ENCODE results near the gene PLA2G4D.

PLA2G4D gene

DNA sequence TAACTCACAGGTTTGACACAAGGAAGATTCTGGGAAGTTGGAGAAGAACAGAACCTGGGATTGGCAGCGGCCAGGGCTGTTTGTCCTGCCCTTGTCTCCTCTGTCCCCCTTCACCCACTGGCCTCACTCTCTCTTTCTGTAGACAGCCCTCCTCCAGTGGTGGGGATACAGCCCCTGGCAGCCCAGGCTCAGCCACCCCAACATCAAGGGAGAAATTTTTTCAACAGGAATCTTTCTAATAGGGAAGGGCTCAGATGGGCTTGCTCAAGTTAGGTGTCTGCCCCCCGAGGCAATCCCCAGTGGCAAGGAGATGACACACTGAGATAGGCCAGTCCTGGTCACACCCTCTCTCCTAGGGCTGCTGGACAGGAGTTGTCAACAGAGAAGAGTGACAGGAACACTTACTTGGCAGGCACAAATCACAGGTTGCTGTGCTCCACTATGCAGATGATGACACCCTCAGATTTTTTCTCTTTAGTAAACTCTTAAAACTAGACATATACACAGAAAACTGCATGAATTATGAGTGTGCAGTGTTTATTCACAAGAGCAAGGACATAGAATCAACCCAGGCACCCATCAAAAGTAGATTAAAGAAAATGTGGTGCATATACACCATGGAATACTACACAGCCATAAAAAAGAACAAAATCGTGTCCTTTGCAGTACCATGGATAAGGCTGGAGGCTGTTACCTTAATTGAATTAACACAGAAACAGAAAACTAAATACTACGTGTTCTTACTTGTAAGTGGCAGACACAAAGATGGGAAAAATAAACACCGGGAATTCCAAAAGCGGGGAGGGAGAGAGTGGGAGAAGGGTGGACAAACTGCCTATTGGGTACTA lies 36.3 kb downstream of the PLA2G4D start:
- Histone ChIP-seq H3K27me3 (ENCODE audit: control insufficient read depth, insufficient read depth, low read length) (peaks cover 4% of the 10 kb centered on the region), H3K9me3 (ENCODE audit: control insufficient read depth, insufficient read depth, low read length) (no peaks in the 10 kb centered on the region), H3K4me3 (ENCODE audit: low read depth, low read length) (peak overlapping the region; percentile 48), H3K4me1 (ENCODE audit: control insufficient read depth, insufficient read depth, low read length) (peaks cover 5% of the 10 kb centered on the region), H3K9ac (ENCODE audit: low read depth, low read length) (no peak overlapping the region), H3K36me3 (ENCODE audit: control insufficient read depth, insufficient read depth, low read length) (no peaks in the 10 kb centered on the region)

DNA sequence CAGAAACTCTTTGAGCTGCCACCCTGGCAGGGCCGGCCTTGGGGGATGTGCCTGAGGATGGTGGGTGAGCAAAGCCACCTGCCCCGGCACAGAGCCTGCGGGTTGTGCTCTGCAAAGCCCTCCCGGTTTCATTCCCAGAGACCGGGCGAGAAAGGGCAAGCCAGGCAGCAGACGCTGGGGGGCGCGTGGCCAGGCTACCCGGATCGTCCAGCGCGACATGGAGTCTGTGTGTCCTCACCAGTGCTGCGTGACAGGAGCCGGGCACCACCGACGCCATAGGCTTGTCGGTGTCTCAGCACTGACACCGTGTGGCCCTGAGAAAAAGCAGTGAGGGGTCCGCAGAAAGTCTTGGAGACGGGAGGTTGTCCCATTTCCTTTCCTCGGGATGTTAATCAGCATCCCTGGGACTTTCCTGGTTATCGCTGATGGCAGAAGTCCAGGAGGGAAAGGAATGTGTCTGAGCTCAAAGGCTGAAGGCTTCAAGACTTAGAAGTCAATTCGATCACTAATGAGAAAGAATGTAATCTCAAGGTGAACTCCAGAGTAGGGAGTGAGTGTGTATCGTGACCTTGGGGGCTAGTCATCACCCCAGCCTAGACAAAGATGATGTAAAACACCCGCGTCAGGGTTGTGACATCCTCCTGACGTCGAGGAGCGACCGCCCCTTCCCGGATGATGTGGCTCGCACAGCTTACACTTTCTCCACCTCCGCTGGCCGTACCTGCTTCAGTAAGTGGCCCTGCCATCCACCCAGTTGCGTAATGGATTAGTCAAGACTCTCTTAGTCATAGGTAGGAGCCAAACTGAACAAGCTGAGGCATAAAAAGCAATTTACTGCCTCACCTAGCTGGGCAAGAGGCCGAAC lies 37.2 kb downstream of the PLA2G4D start:
- H3K4me3 ChIP-seq (ENCODE audit: low read depth, low read length): peak overlapping the region; percentile 48
- no peaks in the 10 kb centered on the region for H3K36me3 ChIP-seq (ENCODE audit: control insufficient read depth, insufficient read depth, low read length)
- H3K9ac ChIP-seq (ENCODE audit: low read depth, low read length): no peak overlapping the region
- H3K27me3 ChIP-seq (ENCODE audit: control insufficient read depth, insufficient read depth, low read length): peaks cover 4% of the 10 kb centered on the region
- H3K4me1 ChIP-seq (ENCODE audit: control insufficient read depth, insufficient read depth, low read length): peaks cover 5% of the 10 kb centered on the region
- no peaks in the 10 kb centered on the region for H3K9me3 ChIP-seq (ENCODE audit: control insufficient read depth, insufficient read depth, low read length)

DNA sequence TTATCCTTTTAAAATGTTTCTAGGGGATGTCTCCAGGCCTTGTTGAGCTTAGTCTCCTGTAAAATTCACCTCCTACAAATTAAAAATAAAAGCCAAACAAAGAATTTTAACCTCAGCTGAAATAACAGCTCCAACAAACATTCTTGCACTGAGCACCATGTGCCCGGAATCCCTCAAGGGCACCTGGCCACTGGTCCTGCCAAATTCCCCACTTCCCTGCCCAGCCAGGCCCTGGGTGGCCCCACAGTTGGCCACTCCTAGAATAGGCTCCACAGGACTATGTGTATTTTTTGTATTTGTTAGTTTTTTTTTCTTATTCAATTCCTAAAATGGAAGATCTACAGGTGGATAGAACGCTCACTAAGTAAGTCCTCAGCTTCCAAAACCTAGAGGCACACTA lies 40.4 kb downstream of the PLA2G4D start:
- no peak overlapping the region for H3K4me3 ChIP-seq (ENCODE audit: low read depth, low read length)
- H3K36me3 ChIP-seq (ENCODE audit: control insufficient read depth, insufficient read depth, low read length): no peaks in the 10 kb centered on the region
- H3K4me1 ChIP-seq (ENCODE audit: control insufficient read depth, insufficient read depth, low read length): peaks cover 5% of the 10 kb centered on the region
- H3K9me3 ChIP-seq (ENCODE audit: control insufficient read depth, insufficient read depth, low read length): no peaks in the 10 kb centered on the region
- H3K27me3 ChIP-seq (ENCODE audit: control insufficient read depth, insufficient read depth, low read length): peaks cover 4% of the 10 kb centered on the region
- H3K9ac ChIP-seq (ENCODE audit: low read depth, low read length): no peak overlapping the region

DNA sequence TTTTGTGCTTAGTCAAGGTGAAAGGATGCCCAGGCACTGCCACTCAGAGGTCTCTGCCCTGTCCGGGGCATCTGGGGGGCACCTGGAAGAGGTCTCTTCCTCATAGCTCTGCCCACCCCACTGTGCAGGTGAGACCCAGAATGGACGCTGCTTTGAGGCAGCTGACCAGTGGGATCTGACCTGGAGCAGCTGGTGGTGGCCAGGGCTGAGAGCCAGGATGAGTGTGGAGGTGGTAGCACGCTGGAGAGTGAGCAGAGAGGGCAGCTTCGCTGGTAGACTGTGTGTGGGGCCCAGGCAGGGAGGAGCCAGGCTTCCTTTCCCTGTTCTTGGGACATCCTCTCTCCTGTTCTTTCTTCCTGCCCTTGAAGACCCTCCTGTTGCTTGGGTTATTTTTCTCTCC lies 41.4 kb downstream of the PLA2G4D start:
- peaks cover 4% of the 10 kb centered on the region for H3K27me3 ChIP-seq (ENCODE audit: control insufficient read depth, insufficient read depth, low read length)
- H3K36me3 ChIP-seq (ENCODE audit: control insufficient read depth, insufficient read depth, low read length): no peaks in the 10 kb centered on the region
- peaks cover 5% of the 10 kb centered on the region for H3K4me1 ChIP-seq (ENCODE audit: control insufficient read depth, insufficient read depth, low read length)
- H3K9ac ChIP-seq (ENCODE audit: low read depth, low read length): no peak overlapping the region
- H3K4me3 ChIP-seq (ENCODE audit: low read depth, low read length): no peak overlapping the region
- no peaks in the 10 kb centered on the region for H3K9me3 ChIP-seq (ENCODE audit: control insufficient read depth, insufficient read depth, low read length)

DNA sequence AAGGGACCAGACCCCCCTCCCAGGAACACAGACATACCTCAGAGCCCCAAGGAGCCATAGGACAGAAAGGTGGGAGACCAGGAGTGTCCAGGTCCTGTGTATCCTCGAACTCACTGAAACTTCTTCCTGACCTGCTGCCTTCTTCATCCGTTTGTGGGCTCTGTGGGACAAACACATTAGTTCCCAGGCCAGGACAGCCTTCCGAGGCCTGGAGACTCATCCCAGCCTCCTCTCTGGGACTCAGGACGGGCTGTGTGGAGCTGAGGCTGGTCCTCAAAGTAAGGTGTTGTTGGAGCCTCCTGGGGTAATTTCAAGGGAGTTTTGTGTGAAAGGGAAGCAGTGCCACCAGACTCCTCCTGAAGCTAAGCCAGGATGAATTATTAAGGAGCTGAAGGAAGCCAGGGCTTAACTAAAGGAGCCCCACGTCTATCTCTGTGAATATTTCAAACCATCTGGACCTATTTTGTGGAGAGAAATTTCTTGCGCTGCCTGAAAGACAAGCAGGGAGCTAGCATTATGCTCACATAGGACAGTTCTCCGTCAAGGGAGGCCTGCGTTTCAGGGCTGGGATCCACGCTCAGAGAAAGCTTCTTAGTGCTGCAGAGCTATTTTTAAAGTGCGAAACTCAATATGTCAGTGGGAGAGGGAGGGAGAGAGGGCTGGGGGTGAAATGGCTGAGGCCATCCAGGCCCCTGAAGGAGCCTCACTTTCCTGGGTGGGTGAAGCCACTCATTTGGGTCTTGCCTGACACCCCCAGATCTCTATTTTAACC lies 43.7 kb downstream of the PLA2G4D start:
- Histone ChIP-seq H3K9ac (ENCODE audit: low read depth, low read length) (no peak overlapping the region), H3K27me3 (ENCODE audit: control insufficient read depth, insufficient read depth, low read length) (no peaks in the 10 kb centered on the region), H3K4me1 (ENCODE audit: control insufficient read depth, insufficient read depth, low read length) (no peaks in the 10 kb centered on the region), H3K36me3 (ENCODE audit: control insufficient read depth, insufficient read depth, low read length) (no peaks in the 10 kb centered on the region), H3K4me3 (ENCODE audit: low read depth, low read length) (no peak overlapping the region), H3K9me3 (ENCODE audit: control insufficient read depth, insufficient read depth, low read length) (no peaks in the 10 kb centered on the region)

DNA sequence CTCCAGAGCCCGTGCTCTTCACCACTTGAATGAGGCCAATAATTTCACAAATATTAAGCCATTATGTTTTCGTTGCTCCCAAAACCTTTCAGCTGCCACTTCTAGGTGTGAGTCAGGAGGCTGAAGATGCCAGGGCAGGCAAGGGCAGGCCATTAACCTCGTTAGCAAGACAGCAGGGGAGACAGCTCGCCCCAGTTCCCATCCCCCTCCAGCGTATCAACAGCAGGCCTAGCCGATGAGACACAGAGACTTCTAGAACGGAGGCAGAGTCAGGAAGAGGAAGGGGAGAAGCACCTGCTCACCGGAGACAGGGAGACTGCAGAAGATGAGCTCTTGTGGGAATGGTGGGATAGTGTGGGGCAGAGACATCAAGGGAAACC lies 45.6 kb downstream of the PLA2G4D start:
- Histone ChIP-seq H3K36me3 (ENCODE audit: control insufficient read depth, insufficient read depth, low read length) (no peaks in the 10 kb centered on the region), H3K4me1 (ENCODE audit: control insufficient read depth, insufficient read depth, low read length) (no peaks in the 10 kb centered on the region), H3K4me3 (ENCODE audit: low read depth, low read length) (no peak overlapping the region), H3K27me3 (ENCODE audit: control insufficient read depth, insufficient read depth, low read length) (no peaks in the 10 kb centered on the region), H3K9ac (ENCODE audit: low read depth, low read length) (no peak overlapping the region), H3K9me3 (ENCODE audit: control insufficient read depth, insufficient read depth, low read length) (no peaks in the 10 kb centered on the region)

DNA sequence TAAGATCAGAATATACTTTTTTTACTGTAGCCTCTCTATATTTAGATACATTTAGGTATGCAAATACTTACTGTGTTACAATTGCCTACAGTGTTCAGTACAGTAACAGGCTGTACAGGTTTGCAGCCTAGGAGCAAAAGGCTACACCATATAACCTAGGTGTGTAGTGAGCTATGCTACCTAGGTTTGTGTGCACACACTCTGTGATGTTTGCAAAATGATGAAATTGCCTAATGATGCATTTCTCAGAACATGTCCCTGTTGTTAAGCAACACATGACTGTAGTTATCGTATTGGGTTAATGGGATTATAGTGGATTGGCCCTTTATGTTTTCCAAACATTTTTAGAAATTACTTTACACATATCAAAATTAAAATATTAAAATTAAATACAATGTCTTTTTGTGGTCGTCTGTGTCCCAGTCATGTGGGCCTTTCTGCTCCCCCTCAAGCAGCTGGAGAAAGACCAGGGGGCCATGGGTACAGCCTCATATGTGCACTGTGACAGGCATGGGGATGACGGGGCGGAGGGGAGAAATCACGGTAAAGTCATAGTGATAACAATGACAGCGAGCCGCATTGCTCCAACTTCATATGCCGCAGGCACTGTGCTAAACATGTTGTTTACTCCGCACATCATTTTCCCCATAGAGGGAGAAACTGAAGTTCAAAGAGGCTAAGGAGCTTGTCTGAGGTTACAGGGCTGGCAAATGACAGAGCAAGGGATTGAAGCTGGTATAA lies 46.1 kb downstream of the PLA2G4D start:
- Histone ChIP-seq H3K27me3 (ENCODE audit: control insufficient read depth, insufficient read depth, low read length) (no peaks in the 10 kb centered on the region), H3K4me3 (ENCODE audit: low read depth, low read length) (no peak overlapping the region)

DNA sequence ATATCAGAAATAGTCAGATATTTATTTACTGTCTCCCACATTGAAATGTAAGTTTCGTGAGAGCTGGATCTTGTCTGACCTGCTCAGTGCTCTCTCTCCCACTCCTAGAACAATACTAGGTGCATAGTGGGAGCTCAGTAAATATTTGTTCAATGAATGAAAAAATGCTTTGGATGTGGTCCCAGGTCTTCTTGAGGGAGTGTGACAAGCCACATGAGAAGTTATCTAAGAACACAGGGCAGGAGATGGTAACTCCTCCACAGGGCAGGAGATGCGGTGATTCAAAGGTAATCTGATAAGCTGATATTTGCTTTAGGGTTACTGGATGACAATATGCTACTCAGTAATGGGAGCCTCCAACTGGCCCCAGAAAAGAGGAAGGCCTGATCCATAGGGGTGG lies 47.8 kb downstream of the PLA2G4D start:
- H3K36me3 ChIP-seq (ENCODE audit: control insufficient read depth, insufficient read depth, low read length): no peaks in the 10 kb centered on the region
- no peaks in the 10 kb centered on the region for H3K9me3 ChIP-seq (ENCODE audit: control insufficient read depth, insufficient read depth, low read length)
- H3K9ac ChIP-seq (ENCODE audit: low read depth, low read length): no peak overlapping the region
- H3K4me1 ChIP-seq (ENCODE audit: control insufficient read depth, insufficient read depth, low read length): peaks cover 3% of the 10 kb centered on the region
- H3K4me3 ChIP-seq (ENCODE audit: low read depth, low read length): no peak overlapping the region
- H3K27me3 ChIP-seq (ENCODE audit: control insufficient read depth, insufficient read depth, low read length): no peaks in the 10 kb centered on the region

More for the DNA sequence above, 46.1 kb downstream of the PLA2G4D start:
- no peaks in the 10 kb centered on the region for H3K36me3 ChIP-seq (ENCODE audit: control insufficient read depth, insufficient read depth, low read length)
- H3K4me1 ChIP-seq (ENCODE audit: control insufficient read depth, insufficient read depth, low read length): no peaks in the 10 kb centered on the region
- no peak overlapping the region for H3K9ac ChIP-seq (ENCODE audit: low read depth, low read length)
- no peaks in the 10 kb centered on the region for H3K9me3 ChIP-seq (ENCODE audit: control insufficient read depth, insufficient read depth, low read length)

DNA sequence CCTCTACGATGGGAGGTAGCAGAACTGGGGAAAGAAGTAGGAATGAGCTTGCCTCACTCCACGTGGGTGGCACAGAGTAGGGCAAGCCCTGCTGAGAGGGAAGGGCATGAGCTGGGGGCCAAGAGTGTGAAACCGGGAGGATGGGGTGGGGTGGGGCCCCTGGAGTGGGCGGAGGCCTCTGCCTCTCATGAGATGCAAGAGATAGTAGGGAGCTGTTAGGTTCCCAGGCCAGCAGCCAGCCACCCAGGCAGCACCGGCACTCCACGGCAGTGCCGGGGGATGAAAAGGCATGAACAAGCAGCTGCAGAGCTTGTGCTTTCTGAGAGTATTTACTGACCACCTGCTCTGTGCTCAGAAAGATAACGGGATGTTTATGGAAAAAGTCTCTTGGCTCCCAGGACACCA lies 49.1 kb downstream of the PLA2G4D start:
- no peak overlapping the region for H3K9ac ChIP-seq (ENCODE audit: low read depth, low read length)
- H3K27me3 ChIP-seq (ENCODE audit: control insufficient read depth, insufficient read depth, low read length): no peaks in the 10 kb centered on the region
- H3K9me3 ChIP-seq (ENCODE audit: control insufficient read depth, insufficient read depth, low read length): no peaks in the 10 kb centered on the region
- H3K36me3 ChIP-seq (ENCODE audit: control insufficient read depth, insufficient read depth, low read length): no peaks in the 10 kb centered on the region
- no peak overlapping the region for H3K4me3 ChIP-seq (ENCODE audit: low read depth, low read length)
- peaks cover 3% of the 10 kb centered on the region for H3K4me1 ChIP-seq (ENCODE audit: control insufficient read depth, insufficient read depth, low read length)

DNA sequence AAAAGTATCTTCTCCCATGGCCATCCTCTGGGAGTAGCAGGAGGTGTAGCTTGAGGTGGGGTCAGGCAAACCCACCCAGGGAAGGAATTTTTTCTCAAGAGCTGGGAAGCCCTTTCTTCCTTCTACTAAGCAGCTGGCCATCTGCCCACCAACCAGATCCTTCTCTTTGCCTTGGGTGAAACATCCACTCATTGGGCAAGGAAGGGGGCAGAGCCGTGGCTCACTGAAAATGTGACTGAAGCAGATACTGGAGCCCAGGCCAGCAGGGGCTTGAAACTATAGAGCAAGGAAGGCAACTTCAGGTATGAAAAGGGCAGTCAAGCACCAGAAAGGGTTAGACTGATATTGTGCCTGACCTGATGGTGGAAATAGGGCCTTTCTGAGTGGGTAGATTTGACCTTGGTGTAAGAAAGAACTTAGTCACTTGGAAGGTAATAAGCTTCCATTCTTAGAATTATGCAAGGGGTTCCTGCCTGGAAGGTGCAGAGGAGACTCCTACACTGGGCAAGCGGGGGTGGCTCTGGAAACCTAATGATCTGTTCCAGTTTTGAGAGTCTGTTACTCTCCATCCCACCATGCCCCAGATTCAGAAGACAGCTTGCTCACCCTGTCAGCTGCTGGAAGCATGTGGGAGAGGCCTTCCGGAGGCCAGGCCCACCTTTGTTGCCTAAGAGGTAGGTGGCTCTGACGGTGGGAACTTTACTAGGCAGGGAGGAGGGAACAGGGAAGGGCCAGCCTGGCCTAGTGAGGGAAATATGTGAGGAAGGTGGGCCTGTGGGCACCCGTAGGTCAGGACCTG lies 51.6 kb downstream of the PLA2G4D start:
- Histone ChIP-seq H3K4me3 (ENCODE audit: low read depth, low read length) (no peak overlapping the region), H3K36me3 (ENCODE audit: control insufficient read depth, insufficient read depth, low read length) (no peaks in the 10 kb centered on the region), H3K4me1 (ENCODE audit: control insufficient read depth, insufficient read depth, low read length) (peaks cover 3% of the 10 kb centered on the region), H3K27me3 (ENCODE audit: control insufficient read depth, insufficient read depth, low read length) (no peaks in the 10 kb centered on the region), H3K9ac (ENCODE audit: low read depth, low read length) (no peak overlapping the region), H3K9me3 (ENCODE audit: control insufficient read depth, insufficient read depth, low read length) (no peaks in the 10 kb centered on the region)
